IPS DF 19.7 (cell line): Measurements from ENCODE around the gene POLR2M.

Experiments used
- DNase-seq: peaks from one replicate; pipeline ENCODE4 v3.0.0-alpha.2; 2013; ENCODE audit warnings: low read depth, low spot score

Gene POLR2M

GRCh38 chr15:57691082-57691481 lies 15.4 kb upstream of the POLR2M start:
- no peak for DNase-seq

- no peak for DNase-seq
Observed at GRCh38 chr15:57692709-57693108, 13.8 kb upstream of the POLR2M start.

- DNase-seq = no peak
Observed at GRCh38 chr15:57694279-57694678, 12.2 kb upstream of the POLR2M start.

GRCh38 chr15:57696146-57696545 lies 10.4 kb upstream of the POLR2M start:
- DNase-seq = no peak

- DNase-seq = no peak
Observed at GRCh38 chr15:57697588-57697987, 8.9 kb upstream of the POLR2M start.

- no peak for DNase-seq
Observed at GRCh38 chr15:57698243-57698642, 8.3 kb upstream of the POLR2M start.

GRCh38 chr15:57698991-57699390 lies 7.5 kb upstream of the POLR2M start:
- no peak for DNase-seq

GRCh38 chr15:57703387-57703786 lies 3.1 kb upstream of the POLR2M start:
- DNase-seq = no peak

- DNase-seq = no peak
Observed at GRCh38 chr15:57704441-57704840, 2.1 kb upstream of the POLR2M start.

- DNase-seq = no peak
Observed at GRCh38 chr15:57705746-57706404, 639 bp upstream of the POLR2M start.

GRCh38 chr15:57708047-57708446 lies 1.5 kb downstream of the POLR2M start:
- DNase-seq = no peak

- DNase-seq = no peak
Observed at GRCh38 chr15:57718309-57718708, 11.8 kb downstream of the POLR2M start.

- DNase-seq = no peak
Observed at GRCh38 chr15:57720867-57721266, 14.4 kb downstream of the POLR2M start.

- DNase-seq = no peak
Observed at GRCh38 chr15:57726411-57726810, 19.9 kb downstream of the POLR2M start.

- no peak for DNase-seq
Observed at GRCh38 chr15:57727031-57727430, 20.5 kb downstream of the POLR2M start.

GRCh38 chr15:57728436-57728835 lies 21.9 kb downstream of the POLR2M start:
- DNase-seq = no peak

- DNase-seq = no peak
Observed at GRCh38 chr15:57730876-57731275, 24.4 kb downstream of the POLR2M start.

- DNase-seq = no peak
Observed at GRCh38 chr15:57731530-57732103, 25.1 kb downstream of the POLR2M start.

GRCh38 chr15:57732526-57733331 lies 26.2 kb downstream of the POLR2M start:
- DNase-seq = no peak

- no peak for DNase-seq
Observed at GRCh38 chr15:57734860-57735259, 28.3 kb downstream of the POLR2M start.

GRCh38 chr15:57735431-57735830 lies 28.9 kb downstream of the POLR2M start:
- DNase-seq = no peak

- DNase-seq = no peak
Observed at GRCh38 chr15:57735891-57736290, 29.4 kb downstream of the POLR2M start.

- no peak for DNase-seq
Observed at GRCh38 chr15:57736591-57736990, 30.1 kb downstream of the POLR2M start.
